ENCODE results near the gene PRDM16. TPM values are rescaled to one million over a fixed set of nuclear protein-coding genes. Genes with fewer than 3 reads are reported as not detected.

The PRDM16 gene
- total and polyA plus RNA-seq, 2 of the 8 experiments (the other 6 are each of a cell fraction or from before 2014, with no cell fraction given): 0.39 to 0.43 TPM

GRCh38 chr1:3155056-3155925 lies 86.3 kb downstream of the PRDM16 start (continued):
- TF ChIP-seq CHD7 (IDR thresholded peaks at IDR 0.05; ENCODE audit: insufficient replicate concordance, low read length): no peak
- TF ChIP-seq TCF12 (IDR thresholded peaks at IDR 0.05; ENCODE audit: low read depth, low read length): no peak
- TF ChIP-seq EGR1 (IDR thresholded peaks at IDR 0.05; ENCODE audit: borderline replicate concordance, low read depth, low read length): no peak
- TF ChIP-seq CHD1 (IDR thresholded peaks at IDR 0.05; ENCODE audit: low read depth, low read length): no peak
- TF ChIP-seq HDAC2 (IDR thresholded peaks at IDR 0.05; ENCODE audit: borderline replicate concordance in 1 of 2, low read depth in 2 of 2, low read length in 2 of 2): no peak
- TF ChIP-seq JUND (IDR thresholded peaks at IDR 0.05; ENCODE audit: low read length): no peak
- no peak for TF ChIP-seq POLR2A (IDR thresholded peaks at IDR 0.05; ENCODE audit: control extremely low read depth in 1 of 2, low read depth in 2 of 2, low read length in 2 of 2)
- no peak for TF ChIP-seq SUZ12 (IDR thresholded peaks at IDR 0.05; ENCODE audit: low read length)
- TF ChIP-seq FOSL1 (IDR thresholded peaks at IDR 0.05; ENCODE audit: insufficient read depth, low read depth, low read length): no peak
- no peak for TF ChIP-seq SIN3A (conservative IDR thresholded peaks at IDR 0.05 in 1 of 2, IDR thresholded peaks at IDR 0.05 in 1 of 2; ENCODE audit: low read depth in 1 of 2, low read length in 2 of 2)

Data from H1 (cell line).